HTR-8/SVneo (cell line): ENCODE measurements around the gene FARP2.
"Not testable (repeated sequence)": the region's sequence is repeated elsewhere in the genome, so short reads cannot be mapped to it uniquely, and the experiment has no call there.

ENCODE experiments used
- DNase-seq: peaks from one replicate; pipeline ENCODE4 v3.0.0; 2011; ENCODE audit warnings: low spot score, mixed read lengths; ENCODE audit not compliant: insufficient read length
- FAIRE-seq: peaks from 2 replicates; lab custom pipeline; 2011; peaks lifted over from hg19 to GRCh38; lab: Jason Lieb, UNC

The FARP2 gene

DNA sequence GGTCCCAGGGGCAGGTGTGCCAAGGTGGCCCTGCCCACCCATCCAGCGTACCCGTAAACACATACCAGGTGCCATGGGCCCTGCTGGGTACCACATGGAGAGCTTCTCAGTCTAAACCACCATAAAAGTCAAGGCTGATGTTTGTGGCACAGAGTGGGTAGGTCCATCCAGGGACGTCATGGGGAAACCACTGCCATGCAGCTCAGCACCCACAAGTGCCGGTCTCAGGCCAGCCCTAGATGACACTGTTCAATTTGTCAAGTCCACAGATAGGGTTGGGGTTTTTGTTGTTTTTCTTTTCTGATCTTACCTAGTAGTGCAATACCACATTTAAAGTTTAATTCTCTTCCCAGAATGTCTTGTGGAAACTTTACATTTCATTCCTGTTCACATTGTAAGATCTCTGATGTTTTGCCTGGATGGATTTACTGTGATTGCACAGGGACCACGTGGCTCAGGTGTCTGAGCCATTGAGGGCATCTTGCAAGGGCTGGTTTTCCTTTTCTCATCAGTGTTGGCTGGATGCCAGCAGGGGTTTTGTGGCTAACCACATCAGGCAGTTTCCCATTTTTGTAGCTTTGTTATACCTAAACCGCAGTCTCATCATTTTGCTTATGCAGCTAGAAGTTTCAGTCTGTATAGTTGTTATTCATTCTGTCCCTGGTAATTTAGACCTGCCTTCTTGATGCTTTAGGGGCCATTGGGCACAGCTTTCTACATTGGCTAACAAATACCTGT, 87.6 kb downstream of the FARP2 start:
- FAIRE-seq (no peak), DNase-seq (no peak)

DNA sequence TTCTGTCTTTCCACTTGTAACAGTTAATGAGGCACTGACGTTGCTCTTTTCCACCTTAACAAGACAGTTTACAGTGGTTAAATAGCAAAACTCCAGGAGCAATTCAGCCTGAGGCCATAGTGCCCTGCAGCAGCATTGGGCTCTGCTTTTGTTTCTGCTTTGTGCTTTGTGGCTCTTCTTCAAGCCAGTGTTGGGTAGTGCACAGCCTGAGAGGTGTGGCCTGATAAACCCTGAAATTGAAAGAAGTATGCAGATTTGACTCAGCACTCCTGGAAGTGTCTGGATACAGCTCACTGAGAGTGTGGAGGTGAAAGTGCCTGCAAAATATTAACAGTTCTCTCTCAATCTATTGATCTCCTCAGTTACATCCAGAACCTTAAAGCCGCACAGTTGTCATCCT, 89.3 kb downstream of the FARP2 start:
- DNase-seq (no peak), FAIRE-seq (no peak)

DNA sequence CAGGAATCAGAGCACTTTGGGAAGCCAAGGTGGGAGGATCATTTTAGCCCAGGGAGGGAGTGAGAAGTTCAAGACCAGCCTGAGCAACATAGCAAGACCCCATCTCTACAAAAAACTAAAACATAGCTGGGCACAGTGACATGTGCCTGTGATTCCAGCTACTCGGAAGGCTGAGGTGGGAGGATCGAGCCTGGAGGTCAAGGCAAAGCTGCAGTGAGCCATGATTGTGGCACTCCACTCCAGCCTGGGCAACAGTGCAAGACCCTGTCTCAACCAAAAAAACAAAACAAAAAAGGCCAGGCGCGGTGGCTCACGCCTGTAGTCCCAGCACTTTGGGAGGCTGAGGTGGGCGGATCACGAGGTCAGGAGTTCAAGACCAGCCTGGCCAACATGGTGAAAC, 94.0 kb downstream of the FARP2 start:
- FAIRE-seq, DNase-seq: not testable (repeated sequence)

DNA sequence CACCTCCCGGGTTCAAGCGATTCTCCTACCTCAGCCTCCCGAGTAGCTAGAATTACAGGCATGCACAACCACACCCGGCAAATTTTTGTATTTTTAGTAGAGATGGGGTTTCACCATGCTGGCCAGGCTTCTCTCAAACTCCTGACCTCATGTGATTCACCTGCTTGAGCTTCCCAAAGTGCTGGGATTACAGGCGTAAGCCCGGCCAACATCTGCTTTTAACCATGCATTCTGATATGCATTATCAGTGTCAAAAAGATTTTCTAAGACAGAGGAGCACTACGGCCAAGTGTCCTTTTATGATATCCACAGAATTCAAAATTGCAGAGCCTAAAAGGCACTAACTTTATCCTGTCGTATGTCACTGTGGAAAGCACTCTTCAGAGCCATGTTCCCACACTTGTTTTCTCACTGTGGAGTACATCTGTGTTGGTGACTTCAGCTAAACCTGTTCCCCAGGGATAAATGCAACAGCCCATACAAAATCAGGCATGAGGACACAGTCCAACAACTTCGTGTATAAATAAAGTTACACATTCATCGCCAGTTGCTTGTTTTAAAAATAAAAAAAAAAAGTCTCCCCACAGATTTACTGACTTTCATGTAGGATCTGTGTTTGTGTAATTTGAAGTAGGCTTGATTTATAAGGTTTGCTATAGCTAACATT, 95.9 kb downstream of the FARP2 start:
- no peak for DNase-seq
- FAIRE-seq, result no peak

DNA sequence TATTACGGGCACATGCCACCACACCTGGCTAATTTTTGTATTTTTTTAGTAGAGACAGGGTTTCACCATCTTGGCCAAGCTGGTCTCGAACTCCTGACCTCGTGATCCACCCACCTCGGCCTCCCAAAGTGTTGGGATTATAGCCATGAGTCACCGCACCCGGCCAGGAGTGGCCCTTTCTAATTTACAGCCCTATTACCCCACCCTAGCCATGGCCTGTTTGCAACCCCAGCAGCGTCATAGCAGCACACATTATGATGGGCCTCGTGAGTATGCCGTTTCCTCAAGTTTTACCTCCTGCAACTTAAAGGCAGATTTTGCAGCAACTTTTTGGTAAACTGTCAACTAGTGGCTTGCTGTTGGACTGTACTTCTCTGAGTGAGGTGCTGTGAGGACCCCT, 97.8 kb downstream of the FARP2 start:
- not testable (repeated sequence) for DNase-seq, FAIRE-seq

DNA sequence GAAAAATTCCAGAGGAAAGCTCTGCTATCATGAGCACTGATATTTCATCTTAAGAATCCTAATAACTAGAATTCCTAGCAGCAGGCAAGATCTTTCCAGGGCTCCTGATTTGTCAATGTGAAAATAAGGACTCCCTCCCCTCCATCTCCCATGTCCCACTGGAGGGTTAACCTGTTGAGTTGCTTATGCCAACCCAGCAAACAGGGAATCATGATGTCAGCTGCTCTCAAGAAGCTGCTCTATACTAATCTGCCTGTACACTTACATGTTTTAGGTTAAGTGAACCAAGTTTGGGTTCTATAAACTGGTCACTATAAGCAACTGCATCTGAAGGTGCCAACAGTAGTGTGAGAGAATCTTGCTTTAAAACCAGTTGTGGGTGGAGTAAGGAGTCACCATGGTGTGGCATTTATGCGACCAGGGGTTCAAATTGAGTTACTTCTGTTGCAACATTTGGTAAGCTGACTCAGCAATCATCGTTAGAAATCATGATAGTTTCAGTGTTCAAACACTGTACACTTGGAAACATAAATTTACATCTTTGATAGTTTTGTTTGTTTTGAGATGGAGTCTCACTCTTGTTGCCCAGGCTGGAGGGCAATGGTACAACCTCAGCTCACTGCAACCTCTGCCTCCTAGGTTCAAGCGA, 98.9 kb downstream of the FARP2 start:
- FAIRE-seq (peak; percentile 55), DNase-seq (no peak)

DNA sequence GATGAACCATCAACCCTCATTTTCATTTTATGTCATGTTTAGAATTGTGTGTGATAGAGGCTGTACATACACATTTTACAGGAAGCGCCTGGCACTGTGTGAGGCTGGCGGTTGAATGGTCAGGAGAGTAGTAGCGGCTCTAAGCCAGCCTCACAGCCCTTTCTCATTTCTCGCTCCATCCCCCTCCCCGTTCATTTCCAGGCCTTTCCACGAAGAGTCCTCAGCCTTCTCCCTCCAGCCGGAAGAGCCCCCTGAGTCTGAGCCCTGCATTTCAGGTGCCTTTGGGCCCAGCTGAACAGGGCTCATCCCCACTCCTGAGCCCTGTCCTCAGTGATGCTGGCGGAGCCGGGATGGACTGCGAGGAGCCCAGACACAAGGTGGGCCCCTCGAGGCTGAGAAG, 100.5 kb downstream of the FARP2 start:
- DNase-seq, result no peak
- FAIRE-seq, result no peak

DNA sequence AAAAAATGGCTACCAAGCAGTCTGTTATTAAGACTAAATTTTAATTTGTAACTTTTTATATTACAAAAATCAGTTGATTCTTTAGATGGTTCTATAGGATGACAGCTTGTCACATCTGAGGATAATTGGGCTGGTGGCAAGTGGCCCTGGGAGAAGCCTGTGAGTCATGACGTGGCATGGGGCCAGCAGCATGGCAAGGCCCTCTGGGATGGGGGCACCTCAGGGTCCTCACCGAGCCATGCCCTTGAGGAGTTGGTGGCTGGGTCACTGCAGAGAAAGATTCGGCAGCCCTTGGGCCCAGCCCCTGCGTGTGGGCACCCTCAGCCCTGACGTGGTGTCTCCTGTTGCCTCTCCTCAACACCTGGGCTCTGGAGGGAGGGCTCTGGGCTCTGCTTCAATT, 102.6 kb downstream of the FARP2 start:
- DNase-seq (no peak), FAIRE-seq (no peak)

DNA sequence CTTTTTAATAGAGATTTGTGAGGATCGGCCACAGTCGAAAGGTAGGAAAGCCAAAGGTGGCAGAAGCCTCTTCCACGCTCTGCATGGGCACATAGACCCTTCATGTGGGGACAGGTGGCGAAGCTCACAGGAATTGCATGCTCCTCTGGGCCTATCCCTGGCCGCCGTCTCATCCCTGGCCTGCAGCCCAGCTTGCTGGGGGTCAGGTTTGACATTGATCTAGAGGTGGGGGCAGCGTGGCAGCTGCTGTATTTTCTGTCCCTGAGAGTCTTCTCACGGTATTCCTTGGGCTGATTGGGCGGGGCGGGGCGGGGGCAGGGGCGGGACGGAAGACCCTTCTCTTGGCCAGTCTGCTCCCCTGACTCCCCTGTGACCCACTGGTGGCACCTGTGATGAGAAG, 103.4 kb downstream of the FARP2 start:
- FAIRE-seq, result no peak
- no peak for DNase-seq

DNA sequence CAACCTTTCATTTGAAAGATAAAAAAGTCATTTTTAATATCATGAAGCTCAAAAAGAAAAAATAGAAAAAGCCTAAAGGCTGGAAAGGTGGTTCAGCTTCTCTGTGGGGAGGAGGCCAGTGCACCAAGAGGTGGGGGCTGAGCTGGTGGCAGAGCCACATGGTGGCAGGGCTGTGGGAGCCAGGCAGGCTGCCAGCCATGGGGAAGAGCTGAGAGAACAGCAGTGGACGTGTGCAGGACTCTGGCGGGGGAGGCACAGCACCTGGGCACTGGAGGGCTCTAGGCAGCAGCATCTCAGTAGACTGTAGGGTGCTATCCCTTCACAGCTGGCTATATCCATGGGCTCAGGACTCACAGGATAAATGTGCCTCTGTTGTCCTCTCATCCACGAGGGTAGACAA, 104.5 kb downstream of the FARP2 start:
- no peak for FAIRE-seq
- DNase-seq, result no peak

DNA sequence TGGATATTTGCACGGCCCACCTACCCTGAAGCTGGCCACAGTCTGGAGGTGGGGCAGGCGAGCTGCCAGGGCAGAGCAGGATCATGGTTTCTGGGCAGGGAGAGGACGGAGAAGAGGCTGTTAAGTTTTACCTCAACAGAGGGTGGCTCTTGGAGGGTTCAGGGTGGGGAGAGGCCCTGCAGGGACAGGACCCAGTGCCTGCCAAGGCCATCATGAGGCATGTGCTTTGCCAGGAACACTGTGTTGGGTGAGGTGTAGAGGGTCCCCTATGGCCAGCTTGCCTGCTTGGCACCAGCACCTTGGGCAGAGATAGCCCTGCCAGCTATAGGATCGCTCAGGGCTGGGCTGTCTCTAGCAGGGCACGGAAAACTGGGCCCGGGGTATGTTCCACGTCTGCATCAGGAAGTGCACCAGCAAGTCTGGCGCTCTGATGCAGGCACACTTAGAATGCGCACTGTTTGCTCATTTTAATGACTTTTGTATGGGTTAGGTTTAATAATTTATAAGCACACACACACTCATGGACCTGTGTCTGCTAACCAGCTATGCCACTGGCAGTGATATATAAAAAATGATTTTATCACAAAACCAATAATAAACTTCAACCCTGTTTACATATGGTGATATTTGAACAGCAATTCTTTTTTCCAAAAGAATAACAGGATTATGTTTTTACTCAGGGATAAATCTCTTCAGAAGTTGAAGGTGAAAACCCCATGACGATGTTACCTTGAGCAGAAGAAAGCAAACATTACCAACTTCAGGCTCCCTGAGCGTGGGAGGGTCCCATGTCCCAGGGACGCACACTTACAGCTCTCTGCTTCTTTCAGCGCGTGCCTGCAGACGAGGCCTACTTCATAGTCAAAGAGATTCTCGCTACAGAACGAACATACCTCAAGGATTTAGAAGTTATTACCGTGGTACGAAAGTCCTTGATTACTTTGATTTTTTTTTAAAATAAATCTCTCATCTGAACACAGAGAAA, 105.9 kb downstream of the FARP2 start:
- FAIRE-seq (no peak), DNase-seq (no peak)

DNA sequence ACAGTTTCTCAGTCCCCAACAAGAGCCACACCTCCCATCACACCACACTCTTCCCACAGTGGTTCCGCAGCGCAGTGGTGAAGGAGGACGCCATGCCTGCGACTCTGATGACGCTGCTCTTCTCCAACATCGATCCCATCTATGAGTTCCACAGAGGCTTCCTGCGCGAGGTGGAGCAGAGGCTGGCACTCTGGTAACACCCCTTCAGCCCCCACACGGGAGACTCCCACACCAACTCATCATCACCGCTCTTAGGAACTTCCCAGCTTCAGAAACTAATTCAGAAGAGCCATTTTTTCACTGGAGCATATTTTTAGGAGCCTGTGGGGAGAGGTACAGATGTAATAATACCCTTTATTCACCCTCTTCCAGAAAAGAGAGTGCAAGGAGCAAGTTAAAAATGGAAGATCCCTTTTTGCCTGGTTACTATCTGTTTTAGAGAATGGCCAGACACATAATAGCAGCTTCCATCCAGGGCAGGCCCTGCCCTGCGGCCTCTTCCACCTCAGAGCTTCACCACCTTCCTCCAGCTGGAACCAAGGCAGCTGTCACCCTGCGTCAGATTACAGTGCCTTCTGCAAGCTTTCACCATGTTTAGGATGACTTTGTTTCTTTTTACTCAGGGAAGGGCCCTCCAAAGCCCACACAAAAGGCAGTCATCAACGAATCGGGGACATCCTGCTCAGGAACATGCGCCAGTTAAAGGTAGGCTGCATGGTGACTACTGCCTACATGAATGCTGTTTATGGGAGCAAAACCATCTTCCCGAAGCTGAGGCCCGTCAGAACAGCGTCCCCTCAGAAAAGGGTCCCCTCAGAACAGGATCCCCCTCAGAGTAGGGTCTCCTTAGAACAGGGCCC, 107.4 kb downstream of the FARP2 start:
- no peak for FAIRE-seq

DNA sequence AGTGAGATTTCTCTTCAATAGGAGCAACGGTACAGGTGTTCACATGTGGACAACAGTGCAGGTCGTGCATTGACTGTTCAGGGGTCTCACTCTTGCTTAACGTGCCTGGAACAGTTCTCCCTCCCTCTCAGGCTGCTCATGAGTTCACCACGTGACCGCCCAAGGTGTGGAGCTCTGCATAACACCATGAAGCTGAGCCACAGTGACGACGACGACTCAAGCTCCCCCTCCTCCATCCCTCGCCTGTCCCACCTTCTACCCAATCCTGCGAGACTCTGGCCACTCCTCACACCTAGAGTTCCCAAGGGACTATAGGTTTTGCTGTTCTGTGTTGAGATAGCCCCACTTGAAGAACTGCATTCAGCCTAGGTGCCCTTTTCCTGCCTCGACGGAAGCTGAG, 109.5 kb downstream of the FARP2 start:
- FAIRE-seq (no peak), DNase-seq (no peak)

More for the DNA sequence above, 107.4 kb downstream of the FARP2 start:
- DNase-seq, result no peak

DNA sequence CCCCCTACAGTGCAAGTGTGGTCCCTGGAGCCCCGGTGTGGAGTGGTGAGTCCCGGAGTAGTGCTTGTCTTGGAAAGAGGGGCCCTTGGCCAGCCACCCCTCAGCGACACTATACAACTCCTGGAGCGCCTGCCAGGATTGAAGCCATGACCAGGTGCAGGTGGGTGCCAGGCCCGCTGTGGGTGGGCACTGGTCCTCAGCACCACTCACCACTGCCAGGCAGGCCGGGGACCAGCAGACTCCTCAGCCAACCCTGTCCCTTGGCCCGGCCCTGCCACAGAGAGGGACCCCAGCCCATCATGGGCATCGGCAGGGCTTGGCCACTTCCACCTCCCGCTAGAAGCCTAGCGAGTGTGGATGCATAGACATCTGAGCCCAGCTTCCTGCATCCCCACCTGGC, 110.1 kb downstream of the FARP2 start:
- FAIRE-seq (no peak), DNase-seq (no peak)

DNA sequence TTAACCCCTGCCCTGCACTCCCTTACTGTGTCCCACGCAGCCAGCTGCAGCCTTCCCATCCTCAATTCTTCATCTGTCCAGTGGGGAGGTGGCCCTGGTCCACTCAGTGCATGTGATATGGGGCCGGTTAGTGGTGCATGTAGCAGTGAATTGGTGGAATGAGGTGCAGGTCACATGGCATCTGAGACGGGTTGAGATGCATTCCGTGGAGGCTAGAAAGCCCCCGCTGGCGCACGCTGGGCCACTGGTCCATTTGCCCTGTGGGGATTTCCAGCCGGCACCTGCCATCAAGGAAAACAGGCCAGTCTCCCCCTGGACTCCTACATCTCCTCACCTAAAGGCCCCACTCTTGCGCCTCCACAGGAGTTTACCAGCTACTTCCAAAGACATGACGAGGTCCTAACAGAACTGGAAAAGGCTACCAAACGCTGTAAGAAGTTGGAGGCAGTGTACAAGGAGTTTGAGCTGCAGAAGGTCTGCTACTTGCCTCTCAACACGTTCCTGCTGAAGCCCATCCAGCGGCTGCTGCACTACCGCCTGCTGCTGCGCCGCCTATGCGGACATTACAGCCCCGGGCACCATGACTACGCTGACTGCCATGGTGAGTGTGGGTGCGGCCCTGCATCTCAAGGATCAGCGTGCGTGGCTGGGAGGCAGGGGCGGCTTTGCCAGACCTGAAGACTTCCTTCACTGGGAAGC, 111.8 kb downstream of the FARP2 start:
- FAIRE-seq, result no peak

DNA sequence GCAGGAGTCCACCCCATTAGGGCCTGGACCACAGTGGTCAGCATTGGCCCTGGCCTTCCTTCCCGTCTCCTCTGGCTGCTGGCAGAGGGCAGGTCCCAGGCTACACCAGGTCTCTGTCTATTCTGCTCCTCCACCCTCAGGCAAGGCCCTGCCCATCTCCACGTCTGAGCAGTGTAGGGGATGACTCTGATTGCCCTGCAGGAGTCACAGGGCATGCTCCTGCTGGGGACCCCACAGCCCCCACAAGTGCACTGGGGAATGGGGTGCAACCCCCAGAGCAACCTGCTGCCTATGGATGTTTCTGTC, 112.3 kb downstream of the FARP2 start:
- DNase-seq, result no peak
- FAIRE-seq, result no peak

More for the DNA sequence above, 111.8 kb downstream of the FARP2 start:
- DNase-seq, result no peak

DNA sequence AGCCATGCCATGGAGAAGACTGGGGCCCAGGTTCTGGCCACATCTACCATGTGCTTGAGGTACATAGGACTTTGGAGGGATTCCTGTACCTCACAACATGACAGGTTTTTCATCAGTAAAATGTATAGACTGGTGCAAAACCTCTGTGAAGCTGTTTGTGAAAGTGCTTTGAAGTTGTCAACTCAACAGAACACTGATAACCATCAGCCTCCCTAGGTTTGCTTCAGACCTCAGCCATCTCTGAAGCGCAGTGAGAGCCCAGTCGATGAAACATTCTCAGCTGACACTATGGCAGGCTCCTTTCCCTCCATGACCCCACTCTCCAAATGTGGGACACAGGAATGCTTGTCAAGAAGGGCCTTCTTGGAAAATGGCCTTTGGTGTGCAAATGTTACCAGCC, 113.7 kb downstream of the FARP2 start:
- FAIRE-seq, result no peak
- DNase-seq, result no peak

DNA sequence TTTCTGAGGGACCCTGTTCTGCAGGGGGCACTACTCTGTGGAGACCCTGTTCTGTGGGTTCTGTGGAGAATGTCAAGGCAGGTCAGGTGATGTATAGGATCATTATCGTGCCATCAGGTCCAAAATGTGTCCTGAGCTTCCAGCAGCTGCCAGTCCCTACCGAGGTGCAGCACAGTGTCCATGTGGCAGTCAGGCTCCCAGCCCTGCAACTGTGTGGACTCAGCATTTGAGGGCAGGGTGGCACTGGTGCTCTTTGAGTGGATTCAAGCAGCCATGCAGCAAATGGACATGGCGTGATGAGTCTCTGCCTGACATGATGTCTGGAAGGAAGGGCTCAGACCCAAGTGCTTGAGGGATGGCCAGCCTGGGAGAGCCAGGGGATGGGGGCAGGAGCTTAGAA, 117.3 kb downstream of the FARP2 start:
- no peak for FAIRE-seq
- no peak for DNase-seq

DNA sequence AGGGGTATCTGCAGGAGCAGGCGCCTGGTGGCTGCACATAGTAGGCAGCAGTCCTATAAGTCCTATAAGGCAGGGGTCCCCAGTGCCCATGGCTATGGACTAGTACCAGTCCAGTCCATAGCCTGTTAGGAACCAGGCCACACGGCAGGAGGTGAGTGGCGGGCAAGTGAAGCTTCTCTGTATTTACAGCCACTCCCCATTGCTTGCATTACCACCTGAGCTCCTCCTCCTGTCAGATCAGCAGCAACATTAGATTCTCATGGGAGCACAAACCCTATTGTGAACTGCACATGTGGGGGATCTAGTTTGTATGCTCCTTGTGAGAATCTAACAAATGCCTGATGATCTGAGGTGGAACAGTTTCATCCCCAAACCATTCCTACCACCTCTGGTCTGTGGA, 119.2 kb downstream of the FARP2 start:
- no peak for FAIRE-seq
- no peak for DNase-seq
